SK-MEL-5 (cell line): ENCODE results near the gene FCN2. TPM values are rescaled to one million over a fixed set of nuclear protein-coding genes. Genes with fewer than 3 reads are reported as not detected.

Experiments
- DNase-seq: peaks from one replicate; pipeline ENCODE4 v3.0.0-alpha.2; 2016; ENCODE audit warnings: low read depth, low spot score
- in situ Hi-C: cut with HindIII; loops from 2 replicates; pipeline ENCODE4 v1.10.0; 2016; ENCODE audit warnings: low sequenced_read_pairs, high pct_unique_total_duplicates, low pct_unique_long_range_greater_than_20kb
- total RNA-seq: library from RNA; depleted of rRNA; stranded (reverse); fragments of >200 nt; shearing (Covaris generic); gene quantifications from 2 replicates; pipeline ENCODE4 v1.2.3, GENCODE V29; 2014

Gene FCN2
- total RNA-seq, 1 experiment from 2014 or later: not detected

GRCh38 chr9:134861595-134862334 lies 18.8 kb upstream of the FCN2 start:
- in situ Hi-C loops: no loop called here
- DNase-seq: no peak

DNA sequence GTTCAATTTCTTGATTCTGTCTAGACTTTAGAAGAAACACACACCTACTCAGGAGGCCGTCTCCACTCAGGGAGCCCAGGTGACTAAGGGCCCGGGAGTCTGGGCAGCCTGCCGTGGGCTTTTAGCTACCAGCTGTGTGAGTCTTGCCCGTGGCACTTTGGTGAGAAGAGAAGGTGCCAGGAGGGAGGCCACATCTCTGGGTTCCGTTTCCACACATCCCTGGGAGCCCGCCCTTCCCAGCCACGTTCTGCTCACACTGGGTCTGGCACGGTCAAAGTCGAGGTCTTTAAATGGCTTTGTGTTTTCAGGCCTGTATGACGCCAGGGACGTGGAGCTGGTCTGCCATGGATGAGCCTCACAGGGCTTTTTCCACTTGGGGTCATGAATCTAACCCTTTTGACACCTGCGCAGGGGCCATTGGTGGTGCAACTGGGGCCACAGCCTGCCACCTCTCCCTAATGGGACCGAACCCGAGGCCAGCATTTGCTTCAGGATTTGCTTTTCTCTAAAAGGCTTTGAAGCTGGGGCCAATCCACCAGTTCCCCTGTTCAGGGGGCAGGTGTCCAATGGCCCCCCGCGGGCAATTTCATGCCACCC lies 17.2 kb upstream of the FCN2 start:
- no peak for DNase-seq
- in situ Hi-C loops: no loop called here

DNA sequence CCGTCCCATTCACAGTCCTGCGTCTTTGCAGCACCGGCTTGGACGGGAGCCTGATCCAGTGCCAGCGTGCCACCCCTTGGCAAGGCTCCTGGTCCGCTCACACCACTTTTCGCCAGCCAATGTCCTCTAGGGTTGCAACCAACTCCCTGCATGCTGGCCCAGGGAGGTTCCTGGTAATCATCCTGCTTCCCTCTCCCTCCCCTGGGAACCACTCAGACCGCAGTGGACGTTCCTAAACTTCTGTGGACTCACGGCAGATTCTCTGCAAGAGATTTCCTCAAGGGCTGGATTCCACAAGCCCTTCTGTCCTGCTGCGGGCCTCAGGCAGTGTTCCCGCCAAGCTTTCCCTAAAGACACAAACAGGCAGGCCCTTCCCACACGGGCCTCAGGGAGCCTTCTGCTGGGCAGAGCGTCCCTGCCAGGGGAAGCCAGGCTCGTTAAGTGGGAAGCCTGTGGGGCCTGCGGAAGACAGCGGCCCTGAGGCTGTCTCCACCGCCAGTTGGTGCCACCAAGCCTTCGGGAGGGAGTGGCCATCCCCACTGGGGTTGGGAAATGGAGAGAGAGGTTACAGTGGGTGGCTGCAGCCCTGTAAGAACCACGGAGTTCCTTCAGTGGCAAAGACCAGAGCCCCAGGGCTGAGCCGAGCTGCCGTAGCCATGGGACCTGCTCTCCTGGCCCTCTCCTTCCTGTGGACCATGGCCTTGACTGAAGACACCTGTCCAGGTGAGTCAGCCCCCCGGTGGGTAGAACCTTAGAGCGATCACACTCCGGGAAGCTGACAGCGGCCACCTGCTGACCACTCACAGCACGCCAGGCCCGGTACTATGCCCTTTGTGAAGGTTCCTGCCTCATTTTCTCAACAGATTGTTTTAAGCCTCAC lies 16.4 kb upstream of the FCN2 start:
- in situ Hi-C loops: no loop called here
- DNase-seq: no peak

- in situ Hi-C loops: no loop called here
- DNase-seq: no peak
Measured at GRCh38 chr9:134864821-134865190, 15.8 kb upstream of the FCN2 start.

- in situ Hi-C loops: no loop called here
- no peak for DNase-seq
Measured at GRCh38 chr9:134867917-134868750, 12.5 kb upstream of the FCN2 start.

DNA sequence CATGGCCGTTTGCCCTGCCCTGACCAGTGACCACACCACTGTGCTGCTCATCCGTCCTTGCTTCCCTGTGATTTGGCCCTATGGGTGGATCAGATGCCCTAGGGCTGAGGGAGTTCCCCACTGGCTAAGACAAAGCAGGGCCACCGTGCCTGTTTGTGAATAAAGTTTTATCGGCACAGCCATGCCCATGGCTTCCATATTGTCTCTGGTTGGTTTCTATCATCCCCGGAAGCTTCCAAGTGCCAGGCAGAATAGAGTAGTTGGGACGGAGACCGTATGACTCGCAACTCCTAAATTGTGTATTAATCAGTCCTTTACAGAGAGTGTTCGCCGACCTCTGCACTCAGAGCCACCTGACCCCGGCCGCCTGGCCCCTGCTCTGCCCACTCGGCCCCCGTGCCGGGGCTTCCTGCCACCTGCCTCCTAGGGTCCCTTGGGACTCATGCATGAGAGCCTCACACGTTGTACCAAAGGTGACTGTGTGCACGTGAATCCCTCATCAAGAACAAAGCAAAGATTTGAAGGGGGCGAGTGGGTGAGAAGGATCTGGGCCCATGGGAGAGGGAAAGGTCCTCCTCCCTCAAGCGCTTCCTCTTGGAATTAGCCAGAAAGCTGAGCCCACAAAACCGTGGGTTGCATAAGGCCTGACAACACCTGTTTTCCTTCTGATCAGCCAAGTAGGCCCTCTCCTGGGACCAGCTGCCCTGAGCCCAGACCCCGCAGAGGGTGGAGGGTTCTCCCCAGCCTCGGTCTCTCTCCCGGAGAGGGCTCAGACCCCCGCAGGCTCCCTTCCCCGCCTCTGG lies 11.7 kb upstream of the FCN2 start:
- in situ Hi-C loops: no loop called here
- DNase-seq: no peak

DNA sequence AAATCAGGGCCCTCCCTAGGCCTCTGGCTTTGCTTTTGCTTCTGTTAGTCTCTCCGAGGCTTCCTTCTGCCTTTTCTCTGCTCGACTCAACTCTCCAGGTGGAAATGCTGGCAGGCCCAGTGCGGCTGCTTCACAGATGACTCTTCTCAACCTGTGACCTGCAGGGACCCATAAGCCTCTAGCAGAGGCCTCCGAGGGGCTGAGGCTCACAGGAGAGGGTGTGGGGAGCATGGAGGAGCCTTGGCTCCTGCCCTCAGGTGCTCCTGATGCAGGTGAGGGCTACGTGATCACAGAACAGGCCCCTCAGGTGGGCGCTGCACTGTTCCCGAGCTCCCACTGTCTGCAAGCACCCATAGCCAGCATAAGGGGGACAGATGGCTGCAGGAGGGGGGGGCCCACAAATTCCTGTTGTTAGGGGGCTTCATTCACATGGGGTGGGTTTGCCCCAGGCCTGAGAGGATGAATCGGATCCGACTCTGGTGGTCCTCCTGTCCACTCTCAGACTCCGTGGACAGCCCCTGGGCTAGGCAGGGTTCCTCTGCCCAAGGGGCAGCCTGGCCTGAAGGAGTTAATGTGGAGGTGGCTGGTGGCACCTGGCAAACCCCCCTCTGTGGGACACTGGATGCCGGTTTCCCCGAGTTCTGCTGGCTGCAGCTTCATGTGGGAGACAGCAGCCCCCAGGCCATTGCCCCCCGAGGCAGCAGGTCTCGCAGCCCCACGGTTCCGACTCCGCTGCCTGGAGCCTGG lies 10.9 kb upstream of the FCN2 start:
- in situ Hi-C loops: no loop called here
- DNase-seq: no peak

DNA sequence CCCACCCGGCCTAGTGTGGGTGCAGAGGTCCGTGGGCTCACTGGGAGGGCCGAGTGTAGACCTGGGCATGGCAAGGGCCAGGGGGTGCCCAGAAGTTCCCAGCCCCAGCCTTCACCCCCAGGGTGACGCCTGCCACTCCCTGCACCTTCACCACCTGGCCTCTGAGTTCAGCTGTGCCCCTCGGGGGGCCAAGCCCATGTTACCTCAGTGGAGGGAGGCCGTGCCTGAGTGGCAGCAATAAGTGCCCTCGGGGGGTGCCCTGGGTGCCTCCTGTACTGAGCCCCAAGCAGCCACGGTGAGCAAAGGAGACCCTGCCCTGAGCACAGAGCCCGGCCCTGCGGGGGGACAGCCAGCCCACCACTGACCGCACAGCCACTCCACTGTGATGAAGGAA lies 10.3 kb upstream of the FCN2 start:
- in situ Hi-C loops: no loop called here
- no peak for DNase-seq

- no peak for DNase-seq
- in situ Hi-C loops: no loop called here
Measured at GRCh38 chr9:134870746-134871662, 9.6 kb upstream of the FCN2 start.

GRCh38 chr9:134871697-134872340 lies 8.8 kb upstream of the FCN2 start:
- in situ Hi-C loops: no loop called here
- DNase-seq: no peak

DNA sequence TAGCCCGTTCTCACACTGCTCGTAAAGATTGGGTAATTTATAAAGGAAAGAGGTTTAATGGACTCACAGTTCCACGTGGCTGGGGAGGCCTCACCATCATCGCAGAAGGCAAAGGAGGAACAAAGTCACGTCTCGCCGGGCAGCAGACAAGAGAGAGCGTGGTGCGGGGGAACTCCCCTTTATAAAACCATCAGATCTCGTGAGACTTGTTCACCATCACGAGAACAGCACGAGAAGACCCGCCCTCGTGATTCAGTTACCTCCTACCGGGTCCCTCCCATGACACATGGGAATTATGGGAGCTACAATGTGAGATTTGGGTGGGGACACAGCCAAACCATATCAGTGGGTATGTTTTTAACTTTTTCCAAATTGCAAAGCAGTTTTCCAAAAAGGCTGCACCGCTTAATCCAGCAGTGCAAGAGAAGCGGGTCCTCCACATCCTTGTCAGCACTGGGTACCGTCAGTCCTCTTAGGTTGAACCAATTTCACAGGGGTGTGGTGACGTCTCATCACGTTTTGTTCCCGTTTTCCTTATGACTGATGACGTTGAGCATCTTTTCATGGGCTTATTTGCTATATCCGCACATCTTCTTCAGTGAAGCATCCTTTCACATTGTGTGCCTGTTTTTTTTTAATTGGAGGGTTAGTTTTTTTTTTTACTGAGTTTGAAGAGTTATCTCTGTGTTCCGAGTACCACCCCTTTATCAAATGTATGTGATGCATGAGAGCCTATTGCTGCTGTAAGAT lies 8.0 kb upstream of the FCN2 start:
- peak; percentile 25 for DNase-seq
- in situ Hi-C loops: no loop called here

DNA sequence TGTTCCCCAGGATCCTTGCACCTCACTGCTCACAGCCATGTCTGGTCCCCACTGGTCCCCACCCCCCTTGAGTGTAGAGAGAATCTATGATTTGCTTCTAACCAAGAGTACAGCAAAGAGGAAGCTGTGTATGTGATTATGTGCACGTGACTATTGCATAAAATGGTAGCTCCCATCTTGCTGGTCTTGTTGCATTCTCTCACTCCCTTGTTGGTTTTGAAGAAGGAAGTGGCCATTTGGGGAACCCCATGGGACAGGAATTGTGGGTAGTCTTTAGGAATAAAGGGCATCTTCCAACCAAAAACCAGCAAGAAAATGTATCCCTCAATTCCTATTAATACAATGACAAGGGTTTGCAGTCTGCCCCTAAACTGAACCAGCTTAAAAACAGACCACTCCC lies 5.2 kb upstream of the FCN2 start:
- no peak for DNase-seq
- in situ Hi-C loops: no loop called here

GRCh38 chr9:134877541-134877940 lies 3.1 kb upstream of the FCN2 start:
- no peak for DNase-seq
- in situ Hi-C loops: no loop called here

GRCh38 chr9:134879664-134880483 lies 736 bp upstream of the FCN2 start:
- no peak for DNase-seq
- in situ Hi-C loops: no loop called here
